AG04449 (cell line): ENCODE measurements around the gene ATP1B3.

Experiments used
- CTCF ChIA-PET: fragments of 350-600 bp; formaldehyde crosslinking; extraction: SDS; loops from one replicate; lab custom pipeline; 2021; ENCODE audit warnings: antibody characterized with exemption; lab: Yijun Ruan, JAX
- POLR2A ChIA-PET: fragments of 400-600, 350-600 bp; formaldehyde crosslinking; extraction: SDS; loops from one replicate; lab custom pipeline; 2020; ENCODE audit warnings: antibody characterized with exemption, inconsistent platforms; lab: Yijun Ruan, JAX
- DNase-seq: peaks from one replicate; pipeline ENCODE4 v3.0.0-alpha.2; 2010; ENCODE audit warnings: low read depth, low spot score
- H3K4me3 ChIP-seq: 2 replicates; pipeline ENCODE4 v1.5.1; 2011; ENCODE audit warnings: low read depth, mild to moderate bottlenecking, control low read depth, low read length
- CTCF ChIP-seq: IDR thresholded peaks from one replicate; pipeline ENCODE4 v1.5.1; 2011; ENCODE audit warnings: mild to moderate bottlenecking, moderate library complexity, low read length, control low read depth, inconsistent platforms; ENCODE audit not compliant: insufficient read depth; ENCODE audit errors: missing control alignments

ATP1B3 gene

DNA sequence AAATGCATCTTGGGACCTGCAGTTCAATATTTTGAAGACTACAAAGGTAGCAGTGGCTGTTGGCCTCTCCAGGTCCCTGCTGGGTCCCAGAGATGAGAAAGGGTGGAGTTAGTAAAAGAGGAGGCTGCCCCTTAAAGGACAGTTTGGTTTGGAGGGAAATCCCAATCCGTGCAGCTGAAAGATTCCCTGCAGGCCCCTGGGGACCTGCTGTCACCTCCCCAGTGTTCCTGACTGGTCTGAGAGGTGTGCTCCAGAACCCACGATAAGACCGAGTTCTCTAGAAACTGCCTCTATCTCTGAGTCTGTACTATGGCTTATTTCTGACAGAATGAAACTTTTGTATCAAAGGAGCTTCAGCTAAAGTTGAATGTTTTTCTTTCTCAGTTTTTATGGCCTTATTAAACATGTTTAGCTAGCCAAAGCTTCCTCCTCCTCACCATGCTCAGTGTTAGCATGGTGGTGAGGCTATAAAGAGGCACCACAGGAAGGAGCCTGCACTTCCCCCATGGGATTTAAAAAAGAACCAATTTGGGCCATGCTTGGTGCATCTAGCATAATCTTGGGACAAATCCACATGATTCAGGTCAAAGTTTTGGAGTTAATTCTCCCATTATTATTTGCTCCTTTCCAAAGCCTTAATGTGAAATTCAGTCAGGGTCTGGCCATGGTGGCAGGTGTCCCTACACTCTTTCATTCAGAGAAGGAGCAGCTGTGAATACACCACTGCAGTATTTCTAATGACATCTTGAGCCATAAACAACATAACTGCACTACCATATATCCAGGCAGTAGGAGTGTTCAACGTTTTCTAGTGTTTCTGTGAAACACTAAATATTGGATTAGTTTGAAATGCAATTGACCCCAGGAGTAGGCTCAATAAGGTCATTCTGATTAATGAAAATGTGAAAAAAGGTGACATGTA lies 74.4 kb downstream of the ATP1B3 start:
- TF ChIP-seq CTCF, result no peak
- no peak for DNase-seq
- CTCF ChIA-PET, result no interaction called here
- no peak overlapping the region for H3K4me3 ChIP-seq
- POLR2A ChIA-PET, result no interaction called here

DNA sequence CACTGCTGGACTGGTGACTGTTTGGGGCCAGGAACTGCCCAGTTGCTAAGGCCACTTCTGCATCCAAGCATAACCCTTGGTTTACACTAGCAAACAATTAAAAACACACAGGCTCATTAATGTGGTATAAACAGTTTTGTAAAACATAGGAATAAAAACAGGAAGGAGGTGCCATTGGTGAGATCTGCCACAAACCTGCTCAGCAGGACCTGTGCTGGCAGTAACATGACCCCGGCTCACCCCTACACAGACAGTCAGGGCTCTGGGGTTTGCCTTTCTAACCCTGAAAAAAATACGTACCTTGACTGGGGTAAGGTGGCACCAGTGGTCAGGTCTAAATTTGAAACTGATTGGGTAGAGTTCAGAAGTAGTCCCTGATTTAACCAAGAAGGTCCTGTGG lies 76.2 kb downstream of the ATP1B3 start:
- ChIA-PET POLR2A (no interaction called here), CTCF (no interaction called here)
- no peak for DNase-seq
- H3K4me3 ChIP-seq, result no peak overlapping the region
- no peak for TF ChIP-seq CTCF

DNA sequence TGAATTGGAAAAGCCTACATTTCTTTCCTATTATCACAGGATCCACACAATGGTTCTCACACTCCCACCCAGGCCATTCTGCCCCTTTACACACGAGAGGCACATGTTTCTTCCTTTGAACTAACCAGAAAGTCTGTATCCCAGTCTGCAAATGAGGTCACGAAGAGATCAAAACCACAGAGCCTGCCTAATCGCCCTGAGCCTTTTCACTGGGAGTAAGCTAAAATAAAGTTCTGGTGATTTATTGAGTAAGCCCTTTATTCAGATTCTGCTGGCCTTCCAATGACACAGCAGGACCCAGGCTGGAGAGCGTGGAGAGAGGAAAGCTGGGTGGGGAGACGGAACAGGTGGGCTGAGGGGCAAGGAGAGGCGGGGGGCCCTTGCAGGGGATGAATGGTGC lies 78.7 kb downstream of the ATP1B3 start:
- H3K4me3 ChIP-seq, result no peak overlapping the region; the same call in 1 of the 2 replicates
- no peak for TF ChIP-seq CTCF
- no peak for DNase-seq
- POLR2A ChIA-PET, result interaction anchor here (1.3 kb wide), 1 partner anchor 78 kb away, joined by 4 read pairs; the partner anchor contains the start of gene ATP1B3
- CTCF ChIA-PET, result interaction anchor here (0.8 to 1.4 kb wide), 2 partner anchors 42 to 325 kb away, joined by 3 read pairs; no protein-coding TSS in a partner anchor

DNA sequence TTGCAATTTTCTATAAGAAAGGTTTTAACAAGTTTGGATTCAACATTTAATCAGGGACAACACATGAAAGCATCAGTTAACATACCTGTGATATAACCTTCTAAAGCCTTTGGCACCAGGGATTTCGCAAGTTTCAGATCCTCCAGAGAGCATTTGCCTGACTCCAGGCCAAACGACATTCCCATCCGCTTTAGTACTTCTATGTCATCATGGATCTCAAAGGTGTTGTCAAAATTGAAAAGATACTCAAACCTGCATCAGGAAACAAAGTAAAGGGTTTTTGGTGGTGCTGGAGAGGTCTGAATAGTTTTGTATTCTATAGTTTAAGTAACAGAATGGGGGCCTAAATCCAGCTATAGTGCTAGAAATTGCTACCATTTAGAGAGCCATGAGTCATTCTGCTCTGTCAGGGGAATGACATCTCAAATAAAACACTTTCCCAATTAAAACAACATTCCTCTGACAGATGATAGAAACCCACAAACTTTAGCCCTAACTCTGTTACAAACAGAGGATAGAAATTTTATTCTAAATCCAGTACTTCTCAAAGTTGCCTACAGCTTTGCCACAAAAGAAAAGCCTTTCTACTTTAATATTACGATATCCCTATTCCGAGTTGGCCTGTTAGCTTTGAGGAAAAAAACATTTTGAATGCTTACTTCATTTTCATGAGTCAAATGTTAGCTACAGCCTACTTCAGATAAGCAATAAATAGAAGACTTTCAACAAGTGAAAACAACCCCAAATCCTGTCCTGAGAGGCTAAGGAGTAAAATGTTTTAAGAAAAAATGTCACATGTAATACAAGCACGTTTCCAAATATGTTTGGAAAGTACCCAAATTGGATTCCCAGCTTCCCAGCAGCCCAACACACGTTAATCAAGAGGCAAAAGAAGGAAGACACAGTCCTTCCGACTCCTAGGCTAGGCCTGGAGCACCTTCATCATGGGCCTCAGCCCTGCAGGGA lies 83.4 kb downstream of the ATP1B3 start:
- DNase-seq, result no peak
- POLR2A ChIA-PET, result interaction anchor here (0.6 to 1.1 kb wide), 2 partner anchors 83 to 1180 kb away, joined by 4 to 6 read pairs; partner anchors contain the start of gene ATP1B3

DNA sequence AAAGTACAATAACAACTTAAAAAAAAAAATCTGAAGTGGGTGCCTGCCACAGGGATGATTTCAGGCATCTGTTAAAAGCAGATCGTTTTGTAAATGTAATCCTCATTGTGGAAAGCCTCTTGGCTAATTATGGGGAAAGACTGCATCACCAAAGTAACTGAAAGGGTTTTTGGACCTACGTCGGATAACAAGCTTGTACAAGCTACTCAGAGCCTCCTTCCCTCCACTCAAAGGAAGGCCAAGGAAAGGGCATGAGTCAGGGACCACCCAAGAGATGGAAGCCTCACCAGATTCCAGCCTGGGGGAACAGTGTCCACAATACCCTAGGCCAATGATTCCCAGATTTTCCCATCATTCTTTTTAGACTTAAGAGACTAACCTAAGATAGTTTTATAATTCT lies 84.3 kb downstream of the ATP1B3 start:
- no peak overlapping the region for H3K4me3 ChIP-seq
- no peak for TF ChIP-seq CTCF
- ChIA-PET POLR2A (interaction anchor here (1.1 kb wide), 1 partner anchor 84 kb away, joined by 6 read pairs; the partner anchor contains the start of gene ATP1B3), CTCF (interaction anchor here (0.6 to 2.7 kb wide), 2 partner anchors 10 to 36 kb away, joined by 3 to 12 read pairs; no protein-coding TSS in a partner anchor)
- DNase-seq, result no peak

More for the DNA sequence above, 83.4 kb downstream of the ATP1B3 start:
- CTCF ChIA-PET, result interaction anchor here (0.6 to 2.7 kb wide), 2 partner anchors 11 to 37 kb away, joined by 3 to 12 read pairs; no protein-coding TSS in a partner anchor
- no peak overlapping the region for H3K4me3 ChIP-seq
- TF ChIP-seq CTCF, result no peak
